Activated CD4-positive, alpha-beta T cell treated with anti-CD3 and anti-CD28 coated beads, Interleukin-2, amount 50 U/mL, for 16 hours (primary cell): ENCODE results near the gene EIF1.

Experiments used
- DNase-seq: peaks from one replicate; pipeline ENCODE4 v3.0.0-alpha.2; 2020

EIF1 gene

GRCh38 chr17:41738801-41739112 lies 50.1 kb downstream of the EIF1 start:
- DNase-seq = no peak

GRCh38 chr17:41739661-41740352 lies 51.1 kb downstream of the EIF1 start:
- DNase-seq = no peak

DNA sequence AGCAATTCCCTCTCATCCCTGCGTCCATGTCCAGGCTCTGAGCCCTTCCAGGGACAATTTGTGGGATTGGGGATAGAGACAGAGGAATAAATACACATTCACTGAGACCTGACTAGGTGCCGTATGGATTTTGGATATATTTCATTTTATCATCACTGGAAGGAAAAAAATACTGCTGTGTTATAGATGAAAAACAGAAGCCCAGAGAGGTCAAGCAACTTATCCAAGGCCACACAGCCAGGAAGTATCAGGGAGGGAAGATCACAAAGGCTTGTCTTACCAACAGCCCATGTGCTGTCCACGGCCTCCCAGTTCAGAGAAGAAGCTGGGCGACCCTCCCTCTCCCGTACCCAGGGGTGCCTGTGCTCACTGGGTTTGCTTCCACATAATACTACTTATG lies 51.8 kb downstream of the EIF1 start:
- no peak for DNase-seq

DNA sequence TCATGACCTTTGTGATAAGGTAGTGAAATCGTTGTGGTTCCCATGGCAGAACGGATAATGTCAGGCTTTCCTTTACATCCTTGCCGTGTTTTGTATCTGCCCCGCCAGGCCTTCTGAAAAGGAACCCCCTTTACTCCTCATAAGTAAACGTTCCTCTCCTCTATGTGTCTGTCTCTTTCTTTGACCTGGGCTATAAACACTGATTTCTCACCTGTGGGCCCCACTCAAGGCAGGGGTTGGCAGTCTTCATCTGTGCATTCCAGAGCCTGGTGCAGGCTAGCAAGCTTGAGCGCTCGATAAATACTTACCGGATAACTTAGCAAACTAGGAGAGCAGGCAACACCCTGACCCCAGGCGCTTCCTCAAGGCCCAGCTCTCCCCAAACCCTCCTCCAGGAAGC lies 53.0 kb downstream of the EIF1 start:
- no peak for DNase-seq
